Tibial nerve (tissue), 4 donors: ENCODE results near the gene SDR42E2.

ENCODE experiments used
- EP300 ChIP-seq, 2 donors: sonication (generic); formaldehyde crosslinking; IDR thresholded peaks; one replicate each; pipeline ENCODE4 v1.6.1; 2017; ENCODE audit warnings: antibody characterized with exemption in 2 of 2, mild to moderate bottlenecking in 1 of 2
- POLR2A ChIP-seq, 2 donors: fragments of 450-650 bp; IDR thresholded peaks; one replicate each; pipeline ENCODE4 v1.6.1; 2017; ENCODE audit warnings: antibody characterized with exemption in 2 of 2, mild to moderate bottlenecking in 2 of 2, moderate library complexity in 2 of 2
- TF ChIP-seq, protein P1 (sequence below), 5 experiments: fragments of 200-600 bp in 3 of 5; fragments of 450-650 bp in 2 of 5; sonication (generic) in 3 of 5; IDR thresholded peaks; one replicate each; pipeline ENCODE4 v1.5.1; 2016 to 2019; ENCODE audit warnings: antibody characterized with exemption in 5 of 5, mild to moderate bottlenecking in 3 of 5, moderate library complexity in 2 of 5

DNA sequence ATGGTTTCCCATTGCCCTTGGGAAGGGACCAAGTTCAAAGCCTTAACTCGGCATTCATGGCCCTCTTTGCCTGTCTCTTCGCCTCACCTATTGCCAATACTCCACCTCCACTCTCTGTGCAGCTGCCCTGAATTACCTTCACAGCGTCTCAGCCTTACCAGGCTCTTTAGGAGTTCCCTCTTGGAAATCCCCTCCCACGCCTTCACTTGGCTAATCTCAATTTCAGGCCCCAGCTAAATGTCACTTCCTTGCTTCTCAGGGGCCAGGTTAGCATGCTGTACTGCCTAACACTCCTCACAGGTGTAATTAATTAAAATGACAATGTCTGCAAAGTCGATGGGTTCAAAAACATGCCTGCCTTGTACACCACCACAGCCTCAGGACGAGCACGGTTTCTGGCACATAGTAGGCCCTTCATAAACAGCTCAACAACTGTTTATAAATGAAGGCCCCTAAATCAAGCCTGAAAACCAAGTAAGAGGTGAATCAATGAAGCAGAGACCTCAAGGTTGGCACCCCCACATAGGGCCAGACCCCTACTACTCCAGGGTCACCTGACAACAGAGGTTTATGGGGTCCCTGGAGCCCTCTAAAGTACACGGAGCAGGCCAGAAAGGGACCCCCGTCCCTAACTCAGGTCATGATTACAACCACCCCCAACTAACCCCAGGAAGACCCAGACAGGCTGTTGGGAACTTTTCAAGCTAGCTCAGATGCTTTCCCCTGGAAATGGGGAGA, 32.6 kb downstream of the SDR42E2 start:
- TF ChIP-seq, protein P1, sequence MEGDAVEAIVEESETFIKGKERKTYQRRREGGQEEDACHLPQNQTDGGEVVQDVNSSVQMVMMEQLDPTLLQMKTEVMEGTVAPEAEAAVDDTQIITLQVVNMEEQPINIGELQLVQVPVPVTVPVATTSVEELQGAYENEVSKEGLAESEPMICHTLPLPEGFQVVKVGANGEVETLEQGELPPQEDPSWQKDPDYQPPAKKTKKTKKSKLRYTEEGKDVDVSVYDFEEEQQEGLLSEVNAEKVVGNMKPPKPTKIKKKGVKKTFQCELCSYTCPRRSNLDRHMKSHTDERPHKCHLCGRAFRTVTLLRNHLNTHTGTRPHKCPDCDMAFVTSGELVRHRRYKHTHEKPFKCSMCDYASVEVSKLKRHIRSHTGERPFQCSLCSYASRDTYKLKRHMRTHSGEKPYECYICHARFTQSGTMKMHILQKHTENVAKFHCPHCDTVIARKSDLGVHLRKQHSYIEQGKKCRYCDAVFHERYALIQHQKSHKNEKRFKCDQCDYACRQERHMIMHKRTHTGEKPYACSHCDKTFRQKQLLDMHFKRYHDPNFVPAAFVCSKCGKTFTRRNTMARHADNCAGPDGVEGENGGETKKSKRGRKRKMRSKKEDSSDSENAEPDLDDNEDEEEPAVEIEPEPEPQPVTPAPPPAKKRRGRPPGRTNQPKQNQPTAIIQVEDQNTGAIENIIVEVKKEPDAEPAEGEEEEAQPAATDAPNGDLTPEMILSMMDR (IDR thresholded peaks at IDR 0.05): no peak
- TF ChIP-seq POLR2A (IDR thresholded peaks at IDR 0.05): no peak
- TF ChIP-seq EP300 (IDR thresholded peaks at IDR 0.05): no peak
